ENCODE measurements around the gene ACTA2. TPM values are rescaled to one million over a fixed set of nuclear protein-coding genes. Genes with fewer than 3 reads are reported as not detected.

The ACTA2 gene
- total RNA-seq: 1.6 and 1.8 TPM in 2 replicates
- 7.0 TPM for total RNA-seq (2013)
- polyA plus RNA-seq: 0.69 and 3.7 TPM in 2 replicates
- polyA minus RNA-seq: 1.9 and 2.1 TPM in 2 replicates

DNA sequence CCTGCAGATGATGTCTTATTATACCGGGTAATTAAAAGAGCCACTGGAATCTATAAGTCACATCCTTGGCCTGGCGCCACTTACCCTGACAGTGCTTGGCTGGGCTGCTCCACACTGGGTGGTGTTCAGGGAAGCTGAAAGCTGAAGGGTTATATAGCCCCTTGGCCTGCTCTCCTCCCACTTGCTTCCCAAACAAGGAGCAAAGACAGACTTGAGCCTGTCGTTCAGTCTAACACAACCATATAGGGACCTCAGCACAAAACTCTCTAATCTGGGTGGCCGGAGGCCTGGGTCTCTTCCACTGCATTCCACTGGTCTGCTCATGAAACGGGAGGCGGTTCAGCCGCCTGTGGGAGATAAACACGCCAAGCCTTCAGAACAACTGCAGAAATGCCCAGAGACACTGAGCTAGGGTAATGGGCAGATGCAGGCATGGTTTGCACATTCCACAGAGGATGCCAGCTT lies at the start of gene ACTA2:
TSS of gene ACTA2 (minus strand) at position 127 of the 465 bp plus-strand sequence. CDS start 3,843 bp downstream, outside the sequence.
- H3K27me3 Mint-ChIP-seq: no peaks in the 10 kb centered on the region
- WGBS (ENCODE audit: insufficient coverage): 99% methylated on average over 8 of the region's 8 CpGs
- no peak within 1 kb of the TSS for H3K27ac ChIP-seq (ENCODE audit: low read length in 2 of 2)
- DNase-seq (no peak), ATAC-seq (ENCODE audit: low read depth) (no peak)
- H3K4me2 ChIP-seq (replicated peaks; ENCODE audit: low read depth, low read length, poor library complexity, severe bottlenecking): no peak within 1 kb of the TSS
- H2AFZ ChIP-seq (ENCODE audit: insufficient read depth, low read depth, low read length, poor library complexity, severe bottlenecking): no peak within 1 kb of the TSS
- H3K27me3 ChIP-seq (replicated peaks in 1 of 4; ENCODE audit: control extremely low read depth in 1 of 4, control insufficient read depth in 3 of 4, insufficient read depth in 4 of 4, low read length in 3 of 4): no peaks in the 10 kb centered on the region
- TF ChIP-seq EZH2 (IDR thresholded peaks at IDR 0.05; ENCODE audit: borderline replicate concordance, insufficient read depth, low read depth, low read length, poor library complexity, severe bottlenecking) (no peak), CTCF (IDR thresholded peaks at IDR 0.05) (no peak)
- intact Hi-C loops (cut with micrococcal nuclease): no loop called here
- ChIA-PET POLR2A (no interaction called here), CTCF (interaction anchor here (0.6 kb wide), 1 partner anchor 132 kb away, joined by 3 read pairs; no protein-coding TSS in a partner anchor)
- H3K4me1 ChIP-seq (ENCODE audit: control insufficient read depth in 2 of 2, insufficient read depth in 2 of 2, low read length in 2 of 2): no peaks in the 10 kb centered on the region
- no peaks in the 10 kb centered on the region for H3K9me3 Mint-ChIP-seq (ENCODE audit: insufficient read depth)
- H4K20me1 ChIP-seq (ENCODE audit: control insufficient read depth, insufficient read depth, low read length, poor library complexity, severe bottlenecking): no peaks in the 10 kb centered on the region
- H3K36me3 ChIP-seq (replicated peaks in 1 of 2; ENCODE audit: control extremely low read depth in 1 of 2, control insufficient read depth in 1 of 2, extremely low read depth in 1 of 2, insufficient read depth in 2 of 2, low read length in 1 of 2): no peaks in the 10 kb centered on the region
- no peak within 1 kb of the TSS for H3K9ac ChIP-seq (ENCODE audit: low read length)
- H3K9me3 ChIP-seq (ENCODE audit: control extremely low read depth in 1 of 3, control insufficient read depth in 2 of 3, insufficient read depth in 1 of 3, low read length in 2 of 3): peaks cover 1 to 7% (median 4%) of the 10 kb centered on the region in 3 donors
- no peak within 1 kb of the TSS for H3K4me3 Mint-ChIP-seq
- H3K79me2 ChIP-seq (ENCODE audit: control insufficient read depth, insufficient read depth, low read length): no peaks in the 10 kb centered on the region
- H3K27ac Mint-ChIP-seq: no peak within 1 kb of the TSS
- H3K4me3 ChIP-seq (ENCODE audit: control extremely low read depth in 1 of 5, extremely low read depth in 1 of 5, insufficient read depth in 1 of 5, low read depth in 2 of 5, low read length in 4 of 5): no peak within 1 kb of the TSS
- H3K4me1 Mint-ChIP-seq: no peaks in the 10 kb centered on the region

DNA sequence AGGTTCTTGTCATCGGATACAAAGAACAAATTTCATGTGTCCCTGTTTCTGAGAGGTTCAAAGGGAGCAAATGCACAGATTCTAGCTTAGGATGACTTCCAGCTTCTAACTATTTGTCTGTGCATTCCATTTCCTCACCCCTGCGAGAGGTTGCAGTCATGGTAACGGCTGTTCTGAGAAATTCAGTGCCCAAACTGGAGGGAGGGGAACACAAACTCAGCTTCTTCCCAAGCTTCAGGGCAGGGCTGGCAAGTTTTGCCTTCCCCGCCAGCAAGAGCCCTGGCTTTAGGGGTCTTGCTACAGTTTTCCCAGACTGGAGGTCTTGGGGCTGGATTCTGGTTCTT lies 49.1 kb upstream of the ACTA2 start:
- Histone ChIP-seq H3K4me3 (ENCODE audit: control extremely low read depth in 1 of 5, extremely low read depth in 1 of 5, insufficient read depth in 1 of 5, low read depth in 2 of 5, low read length in 4 of 5) (no peak overlapping the region), H3K4me1 (ENCODE audit: control insufficient read depth in 2 of 2, insufficient read depth in 2 of 2, low read length in 2 of 2) (peaks cover 13 to 35% of the 10 kb centered on the region in 2 donors), H4K20me1 (ENCODE audit: control insufficient read depth, insufficient read depth, low read length, poor library complexity, severe bottlenecking) (no peaks in the 10 kb centered on the region), H2AFZ (ENCODE audit: insufficient read depth, low read depth, low read length, poor library complexity, severe bottlenecking) (no peak overlapping the region), H3K9ac (ENCODE audit: low read length) (no peak overlapping the region), H3K9me3 (ENCODE audit: control extremely low read depth in 1 of 3, control insufficient read depth in 2 of 3, insufficient read depth in 1 of 3, low read length in 2 of 3) (no peaks in the 10 kb centered on the region), H3K4me2 (replicated peaks; ENCODE audit: low read depth, low read length, poor library complexity, severe bottlenecking) (no peak overlapping the region), H3K79me2 (ENCODE audit: control insufficient read depth, insufficient read depth, low read length) (peaks cover 6% of the 10 kb centered on the region), H3K36me3 (replicated peaks in 1 of 2; ENCODE audit: control extremely low read depth in 1 of 2, control insufficient read depth in 1 of 2, extremely low read depth in 1 of 2, insufficient read depth in 2 of 2, low read length in 1 of 2) (no peaks in the 10 kb centered on the region), H3K27me3 (replicated peaks in 1 of 4; ENCODE audit: control extremely low read depth in 1 of 4, control insufficient read depth in 3 of 4, insufficient read depth in 4 of 4, low read length in 3 of 4) (no peaks in the 10 kb centered on the region), H3K27ac (ENCODE audit: low read length in 2 of 2) (peak overlapping the region in 1 of 2 donors; percentile 23)
- no peak for ATAC-seq (ENCODE audit: low read depth)
- 92% methylated on average over 3 of the region's 4 CpGs for WGBS (ENCODE audit: insufficient coverage)
- DNase-seq: no peak
- CTCF ChIA-PET: interaction anchor here (0.7 kb wide), 1 partner anchor 14 kb away, joined by 3 read pairs; no protein-coding TSS in a partner anchor
- H3K9me3 Mint-ChIP-seq (ENCODE audit: insufficient read depth): no peaks in the 10 kb centered on the region
- peak overlapping the region; percentile 35 for H3K27ac Mint-ChIP-seq
- no peaks in the 10 kb centered on the region for H3K27me3 Mint-ChIP-seq
- H3K4me3 Mint-ChIP-seq: no peak overlapping the region
- intact Hi-C loops (cut with micrococcal nuclease): no loop called here
- POLR2A ChIA-PET: interaction anchor here (0.7 kb wide), 2 partner anchors 96 to 679 kb away, joined by 3 to 7 read pairs; no protein-coding TSS in a partner anchor
- no peak for TF ChIP-seq EZH2 (IDR thresholded peaks at IDR 0.05; ENCODE audit: borderline replicate concordance, insufficient read depth, low read depth, low read length, poor library complexity, severe bottlenecking)
- TF ChIP-seq CTCF (IDR thresholded peaks at IDR 0.05): no peak
- H3K4me1 Mint-ChIP-seq: peaks cover 37% of the 10 kb centered on the region
